GM12878 (cell line): ENCODE measurements around the gene CAMTA2. TPM values are rescaled to one million over a fixed set of nuclear protein-coding genes. Genes with fewer than 3 reads are reported as not detected.

Experiments used
- ATAC-seq: fragments of 200-7000 bp; cut with Tn5 transposase; 3 replicates; pipeline ENCODE4 v1.9.1; 2020; ENCODE audit warnings: mild to moderate bottlenecking, moderate library complexity
- BruUV-seq: library from RNA; stranded (reverse); fragments of 400-500 nt; replicated peaks from 2 replicates; lab custom pipeline; 2021; lab: Mats Ljungman, UMichigan
- CTCF ChIA-PET: fragments of 300-600 bp; sonication (Branson Sonifier 250); formaldehyde crosslinking; extraction: SDS; loops from one replicate; lab custom pipeline; 2021; ENCODE audit warnings: inconsistent platforms; lab: Yijun Ruan, JAX
- POLR2A ChIA-PET: fragments of 350-600 bp; formaldehyde crosslinking; extraction: SDS; loops from one replicate; lab custom pipeline; 2021; ENCODE audit warnings: inconsistent platforms; lab: Charles Lee
- RAD21 ChIA-PET: fragments of 300-600 bp; sonication (Branson Sonifier 250); formaldehyde crosslinking; loops from one replicate; lab custom pipeline; 2023; ENCODE audit warnings: antibody characterized with exemption; ENCODE audit not compliant: unreplicated experiment; lab: Charles Lee
- SMC1A ChIA-PET: fragments of 300-600 bp; sonication (Branson Sonifier 250); formaldehyde crosslinking; loops from one replicate; lab custom pipeline; 2023; ENCODE audit not compliant: unreplicated experiment, uncharacterized antibody; lab: Charles Lee
- DNase-seq: peaks from one replicate; pipeline ENCODE4 v3.0.0-alpha.2; 2011; ENCODE audit warnings: low read depth, low spot score
- FAIRE-seq: peaks from 3 replicates; lab custom pipeline; 2011; peaks lifted over from hg19 to GRCh38; lab: Jason Lieb, UNC
- H2AFZ ChIP-seq: 2 replicates; pipeline ENCODE4 v1.6.0; 2011; ENCODE audit warnings: low read depth, low read length, control low read depth; ENCODE audit not compliant: control insufficient read depth
- H3K27ac ChIP-seq: 2 replicates; pipeline ENCODE4 v1.5.1; 2011; ENCODE audit warnings: control low read depth; ENCODE audit not compliant: control insufficient read depth, insufficient read depth
- H3K27me3 ChIP-seq, 2 experiments: replicated peaks in 1 of 2; 2 replicates each; pipeline versions ENCODE4 v1.6.0 to v1.6.1; 2011; ENCODE audit warnings: low read length in 1 of 2; ENCODE audit not compliant: control insufficient read depth in 2 of 2, insufficient read depth in 2 of 2
- H3K36me3 ChIP-seq, 2 experiments: 2 replicates each; pipeline ENCODE4 v1.5.1; 2011; ENCODE audit warnings: low read length in 1 of 2; ENCODE audit not compliant: control insufficient read depth in 2 of 2, insufficient read depth in 2 of 2
- H3K4me1 ChIP-seq: 2 replicates; pipeline ENCODE4 v1.6.1; 2011; ENCODE audit warnings: mild to moderate bottlenecking, low read length, moderate library complexity, mixed read lengths; ENCODE audit not compliant: control insufficient read depth, insufficient read depth
- H3K4me2 ChIP-seq: 2 replicates; pipeline ENCODE4 v1.6.0; 2011; ENCODE audit warnings: control low read depth; ENCODE audit not compliant: control insufficient read depth, insufficient read depth
- H3K4me3 ChIP-seq: fragments of 200-600 bp; sonication (generic); 2 replicates; pipeline ENCODE4 v1.5.1; 2016
- H3K79me2 ChIP-seq: 2 replicates; pipeline ENCODE4 v1.6.0; 2011; ENCODE audit warnings: low read length; ENCODE audit not compliant: control insufficient read depth, insufficient read depth
- H3K9ac ChIP-seq: 2 replicates; pipeline ENCODE4 v1.8.0; 2011; ENCODE audit warnings: low read length, control low read depth, mixed read lengths; ENCODE audit not compliant: control insufficient read depth, insufficient read depth
- H3K9me3 ChIP-seq: replicated peaks from 3 replicates; pipeline ENCODE4 v1.5.1; 2011; ENCODE audit warnings: mild to moderate bottlenecking, low read length; ENCODE audit not compliant: control insufficient read depth, insufficient read depth
- H4K20me1 ChIP-seq: 2 replicates; pipeline ENCODE4 v1.6.0; 2011; ENCODE audit not compliant: control insufficient read depth, insufficient read depth
- ATF7 ChIP-seq: fragments of 450-650 bp; IDR thresholded peaks from 2 replicates; pipeline ENCODE4 v1.6.1; 2016; ENCODE audit warnings: low read depth, mild to moderate bottlenecking
- CBX5 ChIP-seq: sonication (generic); IDR thresholded peaks from 2 replicates; pipeline ENCODE4 v1.6.1; 2016; ENCODE audit warnings: low read depth, moderate library complexity, mild to moderate bottlenecking, inconsistent platforms
- EED ChIP-seq: sonication (generic); IDR thresholded peaks from 2 replicates; pipeline ENCODE4 v1.6.1; 2016; ENCODE audit warnings: antibody characterized with exemption, low read depth
- HDAC6 ChIP-seq: fragments of 200-600 bp; sonication (generic); IDR thresholded peaks from one replicate; pipeline ENCODE4 v1.8.0; 2017; ENCODE audit warnings: antibody characterized with exemption; ENCODE audit not compliant: unreplicated experiment
- JUND ChIP-seq: IDR thresholded peaks from 2 replicates; pipeline ENCODE4 v1.6.1; 2012; ENCODE audit warnings: low read depth, mild to moderate bottlenecking, low read length, improper control_type of control experiment, moderate library complexity
- POLR2A ChIP-seq: IDR thresholded peaks from 2 replicates; pipeline ENCODE4 v1.6.1; 2011; ENCODE audit warnings: low read depth, mild to moderate bottlenecking, low read length
- POLR2AphosphoS2 ChIP-seq: IDR thresholded peaks from 2 replicates; pipeline ENCODE4 v1.6.1; 2011; ENCODE audit warnings: low read depth, mild to moderate bottlenecking, low read length, improper control_type of control experiment, moderate library complexity
- POLR2AphosphoS5 ChIP-seq: IDR thresholded peaks from 2 replicates; pipeline ENCODE4 v1.6.1; 2011; ENCODE audit warnings: mild to moderate bottlenecking, low read length, inconsistent platforms
- RCOR1 ChIP-seq: conservative IDR thresholded peaks from 2 replicates; pipeline ENCODE4 v1.6.1; 2012; ENCODE audit warnings: low read depth, low read length, improper control_type of control experiment
- ZNF207 ChIP-seq: fragments of 450-650 bp; IDR thresholded peaks from 2 replicates; pipeline ENCODE4 v1.6.1; 2014; ENCODE audit warnings: antibody characterized with exemption, mild to moderate bottlenecking, borderline replicate concordance
- WGBS: methylation state at CpG from one replicate; pipeline ENCODE4 v1.1.6; 2016; ENCODE audit warnings: low lambda C conversion rate; ENCODE audit not compliant: insufficient replicate concordance, insufficient coverage; ENCODE audit errors: missing lambda C conversion rate; 5-methylcytosine and 5-hydroxymethylcytosine counted together
- in situ Hi-C: fragments of 300-500 bp; cut with MboI; formaldehyde crosslinking; loops from 9 replicates; pipeline ENCODE4 v1.14.3; 2018; ENCODE audit warnings: mixed read lengths
- intact Hi-C: fragments of 100-400 bp; cut with micrococcal nuclease; formaldehyde crosslinking; loops from one replicate; pipeline ENCODE4 v1.14.2; 2022; ENCODE audit not compliant: unreplicated experiment
- polyA plus RNA-seq, 11 experiments: library from polyadenylated mRNA; depleted of rRNA in 4 of 11; unstranded in 6 of 11; stranded (reverse) in 5 of 11; fragments of >200 nt; fragmentation: Nextera tagmentation in 4 of 11; fragmentation: Illumina TruSeq in 1 of 11; extraction: Ambion mirVana in 4 of 11; extraction: Trizol in 1 of 11; gene quantifications; 1 replicate in 1 of 11; 2 replicates in 10 of 11; pipeline versions ENCODE4 v1.2.1 to v1.2.3, GENCODE V29; 2011 to 2016; ENCODE audit warnings: inconsistent platforms in 2 of 11, missing spikeins in 2 of 11, low read depth in 1 of 11
- total RNA-seq, 4 experiments: library from RNA; depleted of rRNA in 3 of 4; stranded (reverse); fragments of >200 nt in 3 of 4; fragmentation: Illumina TruSeq in 1 of 4; extraction: Trizol in 1 of 4; gene quantifications; 2 replicates each; pipeline versions ENCODE4 v1.2.1 to v1.2.3, GENCODE V29; 2013 to 2021
- TF ChIP-seq, protein P1 (sequence below): fragments of 450-650 bp; IDR thresholded peaks from 2 replicates; pipeline ENCODE4 v1.6.1; 2017; ENCODE audit warnings: antibody characterized with exemption, mild to moderate bottlenecking, moderate library complexity
- TF ChIP-seq, protein P2 (sequence below): fragments of 450-650 bp; IDR thresholded peaks from 2 replicates; pipeline ENCODE4 v1.6.1; 2017; ENCODE audit warnings: mild to moderate bottlenecking, low read depth, inconsistent platforms; ENCODE audit not compliant: poor library complexity, severe bottlenecking

CAMTA2 gene
- total and polyA plus RNA-seq, 10 of the 15 experiments (the other 5 are each of a cell fraction or from before 2014, with no cell fraction given): 0.42 to 29.3 (median 11.2) TPM

DNA sequence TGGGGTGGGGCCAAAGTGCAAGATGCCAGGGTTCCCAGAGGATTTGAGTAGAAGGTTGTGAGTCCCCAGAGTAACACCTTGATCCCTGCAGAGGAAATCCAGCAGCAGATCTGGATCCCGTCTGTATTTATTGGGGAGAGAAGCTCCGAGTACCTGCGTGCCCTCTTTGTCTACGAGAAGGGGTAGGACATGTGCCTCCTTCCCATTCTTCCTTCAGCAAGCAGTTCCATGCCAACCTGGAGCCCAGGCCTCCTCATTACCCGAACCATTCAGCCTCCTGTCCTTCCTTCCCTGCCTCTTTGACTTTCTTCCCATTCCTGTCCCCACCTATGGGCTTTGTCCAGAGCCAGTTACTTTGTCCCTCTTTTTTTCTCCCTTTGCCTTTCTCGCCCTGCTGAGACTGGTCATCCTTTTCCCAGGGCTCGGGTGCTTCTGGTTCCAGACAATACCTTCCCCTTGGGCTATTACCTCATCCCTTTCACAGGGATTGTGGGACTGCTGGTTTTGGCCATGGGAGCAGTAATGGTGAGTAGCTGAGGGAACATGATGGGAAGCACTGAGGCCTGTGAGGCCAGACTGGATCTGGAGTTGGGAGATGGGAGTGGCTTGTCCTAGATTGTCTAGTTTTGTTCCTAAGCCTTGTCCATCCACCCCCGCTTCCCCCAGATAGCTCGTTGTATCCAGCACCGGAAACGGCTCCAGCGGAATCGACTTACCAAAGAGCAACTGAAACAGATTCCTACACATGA, 44.5 kb downstream of the CAMTA2 start:
- ChIA-PET POLR2A (interaction anchor here (17.5 kb wide), 1 partner anchor 23 kb away, joined by 272 read pairs; the partner anchor contains the start of gene SPAG7), RAD21 (interaction anchor here (1.7 kb wide), 1 partner anchor 25 kb away, joined by 6 read pairs; the partner anchor contains the start of gene SPAG7), SMC1A (interaction anchor here (7.1 kb wide), 1 partner anchor 24 kb away, joined by 50 read pairs; the partner anchor contains the start of gene SPAG7), CTCF (no interaction called here)
- Histone ChIP-seq H3K79me2 (peaks cover 94% of the 10 kb centered on the region), H3K27me3 (no peaks in the 10 kb centered on the region), H3K27ac (peak overlapping the region; percentile 100), H3K9ac (peak overlapping the region; percentile 44), H4K20me1 (peaks cover 5% of the 10 kb centered on the region), H3K4me3 (peak overlapping the region; percentile 85; the same call in 1 of the 2 replicates), H3K9me3 (no peaks in the 10 kb centered on the region), H2AFZ (no peak overlapping the region), H3K4me2 (peak overlapping the region; percentile 55), H3K36me3 (peaks cover 22% of the 10 kb centered on the region in 2 experiments), H3K4me1 (peaks cover 46% of the 10 kb centered on the region)
- TF ChIP-seq RCOR1 (no peak), POLR2A (peak; percentile 69), POLR2AphosphoS5 (peak; percentile 57)
- BruUV-seq: no TSS peak
- DNase-seq: no peak
- intact Hi-C loops: loop anchor here (5.0 kb wide), 1 partner anchor 294 kb away; no protein-coding TSS in a partner anchor
- no peak for FAIRE-seq
- WGBS: 97% methylated on average over 13 of the region's 13 CpGs
- ATAC-seq: no peak
- in situ Hi-C loops: no loop called here

DNA sequence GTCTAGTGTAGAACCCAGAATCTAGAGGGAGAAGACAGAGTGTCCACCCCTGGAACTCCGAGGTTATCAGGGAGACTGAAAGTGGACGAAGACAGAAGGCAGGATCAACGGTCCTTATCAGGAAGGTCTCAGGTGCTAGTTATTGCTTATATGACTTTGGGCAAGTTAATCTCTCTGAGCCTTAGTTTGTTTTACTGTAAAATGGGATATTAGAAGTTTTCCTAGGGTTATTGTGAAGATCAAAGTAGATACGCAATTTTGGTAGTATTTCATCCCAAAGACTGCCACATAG, 46.2 kb downstream of the CAMTA2 start:
- 2% methylated on average over 4 of the region's 4 CpGs for WGBS
- BruUV-seq: no TSS peak
- no peak for FAIRE-seq
- TF ChIP-seq POLR2AphosphoS2 (no peak), ATF7 (no peak), HDAC6 (no peak), EED (no peak), ZNF207 (no peak), CBX5 (no peak), JUND (no peak)
- TF ChIP-seq, protein P1, sequence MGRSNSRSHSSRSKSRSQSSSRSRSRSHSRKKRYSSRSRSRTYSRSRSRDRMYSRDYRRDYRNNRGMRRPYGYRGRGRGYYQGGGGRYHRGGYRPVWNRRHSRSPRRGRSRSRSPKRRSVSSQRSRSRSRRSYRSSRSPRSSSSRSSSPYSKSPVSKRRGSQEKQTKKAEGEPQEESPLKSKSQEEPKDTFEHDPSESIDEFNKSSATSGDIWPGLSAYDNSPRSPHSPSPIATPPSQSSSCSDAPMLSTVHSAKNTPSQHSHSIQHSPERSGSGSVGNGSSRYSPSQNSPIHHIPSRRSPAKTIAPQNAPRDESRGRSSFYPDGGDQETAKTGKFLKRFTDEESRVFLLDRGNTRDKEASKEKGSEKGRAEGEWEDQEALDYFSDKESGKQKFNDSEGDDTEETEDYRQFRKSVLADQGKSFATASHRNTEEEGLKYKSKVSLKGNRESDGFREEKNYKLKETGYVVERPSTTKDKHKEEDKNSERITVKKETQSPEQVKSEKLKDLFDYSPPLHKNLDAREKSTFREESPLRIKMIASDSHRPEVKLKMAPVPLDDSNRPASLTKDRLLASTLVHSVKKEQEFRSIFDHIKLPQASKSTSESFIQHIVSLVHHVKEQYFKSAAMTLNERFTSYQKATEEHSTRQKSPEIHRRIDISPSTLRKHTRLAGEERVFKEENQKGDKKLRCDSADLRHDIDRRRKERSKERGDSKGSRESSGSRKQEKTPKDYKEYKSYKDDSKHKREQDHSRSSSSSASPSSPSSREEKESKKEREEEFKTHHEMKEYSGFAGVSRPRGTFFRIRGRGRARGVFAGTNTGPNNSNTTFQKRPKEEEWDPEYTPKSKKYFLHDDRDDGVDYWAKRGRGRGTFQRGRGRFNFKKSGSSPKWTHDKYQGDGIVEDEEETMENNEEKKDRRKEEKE: no peak
- TF ChIP-seq, protein P2, sequence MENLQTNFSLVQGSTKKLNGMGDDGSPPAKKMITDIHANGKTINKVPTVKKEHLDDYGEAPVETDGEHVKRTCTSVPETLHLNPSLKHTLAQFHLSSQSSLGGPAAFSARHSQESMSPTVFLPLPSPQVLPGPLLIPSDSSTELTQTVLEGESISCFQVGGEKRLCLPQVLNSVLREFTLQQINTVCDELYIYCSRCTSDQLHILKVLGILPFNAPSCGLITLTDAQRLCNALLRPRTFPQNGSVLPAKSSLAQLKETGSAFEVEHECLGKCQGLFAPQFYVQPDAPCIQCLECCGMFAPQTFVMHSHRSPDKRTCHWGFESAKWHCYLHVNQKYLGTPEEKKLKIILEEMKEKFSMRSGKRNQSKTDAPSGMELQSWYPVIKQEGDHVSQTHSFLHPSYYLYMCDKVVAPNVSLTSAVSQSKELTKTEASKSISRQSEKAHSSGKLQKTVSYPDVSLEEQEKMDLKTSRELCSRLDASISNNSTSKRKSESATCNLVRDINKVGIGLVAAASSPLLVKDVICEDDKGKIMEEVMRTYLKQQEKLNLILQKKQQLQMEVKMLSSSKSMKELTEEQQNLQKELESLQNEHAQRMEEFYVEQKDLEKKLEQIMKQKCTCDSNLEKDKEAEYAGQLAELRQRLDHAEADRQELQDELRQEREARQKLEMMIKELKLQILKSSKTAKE: no peak

More for the DNA sequence above, 46.2 kb downstream of the CAMTA2 start:
- H3K4me2 ChIP-seq: peak overlapping the region; percentile 55
- intact Hi-C loops: loop anchor here (5.0 kb wide), 1 partner anchor 296 kb away; no protein-coding TSS in a partner anchor
- ChIA-PET POLR2A (interaction anchor here (17.5 kb wide), 1 partner anchor 24 kb away, joined by 272 read pairs; the partner anchor contains the start of gene SPAG7), SMC1A (interaction anchor here (4.5 kb wide), 1 partner anchor 26 kb away, joined by 38 read pairs; the partner anchor contains the start of gene SPAG7), CTCF (interaction anchor here (3.0 to 3.5 kb wide), 2 partner anchors 25 to 32 kb away, joined by 18 to 28 read pairs; partner anchors contain the start of gene SPAG7), RAD21 (no interaction called here)
- H4K20me1 ChIP-seq: no peaks in the 10 kb centered on the region; the same call in none of the 2 replicates
- H3K36me3 ChIP-seq: peaks cover 20 to 28% of the 10 kb centered on the region in 2 experiments
- H3K79me2 ChIP-seq: peaks cover 80% of the 10 kb centered on the region
- DNase-seq (no peak), ATAC-seq (no peak)
- peak overlapping the region; percentile 97 for H3K27ac ChIP-seq
- H3K9ac ChIP-seq: peak overlapping the region; percentile 98
- no peak overlapping the region for H2AFZ ChIP-seq
- in situ Hi-C loops: no loop called here
- no peaks in the 10 kb centered on the region for H3K27me3 ChIP-seq
- H3K4me3 ChIP-seq: peak overlapping the region; percentile 85
- peaks cover 46% of the 10 kb centered on the region for H3K4me1 ChIP-seq
- H3K9me3 ChIP-seq: no peaks in the 10 kb centered on the region
